ENCODE measurements around the gene SHANK3. TPM values are rescaled to one million over a fixed set of nuclear protein-coding genes. Genes with fewer than 3 reads are reported as not detected.
A peak's percentile ranks its signal among the peaks of the same experiment; 100 is the strongest.

Gene SHANK3
- total and polyA plus RNA-seq, 8 donors: 17.2 to 42.9 (median 23.5) TPM

GRCh38 chr22:50673231-50674129, 857 bp downstream of the SHANK3 start:
- peaks cover 8 to 60% of the 10 kb centered on the region in 2 donors for H3K27me3 ChIP-seq
- ATAC-seq: no peak
- no peaks in the 10 kb centered on the region for H3K9me3 ChIP-seq

GRCh38 chr22:50674130-50674500, 1.5 kb downstream of the SHANK3 start:
- Histone ChIP-seq H3K27ac (no peak overlapping the region), H3K4me1 (peaks cover 7 to 11% of the 10 kb centered on the region in 2 donors), H3K27me3 (peaks cover 8 to 59% of the 10 kb centered on the region in 2 donors), H3K4me3 (peak overlapping the region; percentile 22 to 48), H3K9me3 (no peaks in the 10 kb centered on the region), H3K36me3 (peaks cover 0 to 7% of the 10 kb centered on the region in 2 donors)
- DNase-seq: peak in 1 of 4 donors; percentile 69
- TF ChIP-seq CTCF (IDR thresholded peaks at IDR 0.05): no peak
- intact Hi-C loops (cut with DNase I): no loop called here
- no peak for ATAC-seq

More at GRCh38 chr22:50673231-50674129, 857 bp downstream of the SHANK3 start:
- H3K27ac ChIP-seq: peak overlapping the region; percentile 48 to 73
- peak in 2 of 4 donors; percentile 39 to 61 for DNase-seq
- H3K4me3 ChIP-seq: peak overlapping the region; percentile 22 to 48
- intact Hi-C loops (cut with DNase I): no loop called here
- TF ChIP-seq CTCF (IDR thresholded peaks at IDR 0.05): no peak
- H3K36me3 ChIP-seq: peaks cover 0 to 7% of the 10 kb centered on the region in 2 donors
- peaks cover 7 to 11% of the 10 kb centered on the region in 2 donors for H3K4me1 ChIP-seq

DNA sequence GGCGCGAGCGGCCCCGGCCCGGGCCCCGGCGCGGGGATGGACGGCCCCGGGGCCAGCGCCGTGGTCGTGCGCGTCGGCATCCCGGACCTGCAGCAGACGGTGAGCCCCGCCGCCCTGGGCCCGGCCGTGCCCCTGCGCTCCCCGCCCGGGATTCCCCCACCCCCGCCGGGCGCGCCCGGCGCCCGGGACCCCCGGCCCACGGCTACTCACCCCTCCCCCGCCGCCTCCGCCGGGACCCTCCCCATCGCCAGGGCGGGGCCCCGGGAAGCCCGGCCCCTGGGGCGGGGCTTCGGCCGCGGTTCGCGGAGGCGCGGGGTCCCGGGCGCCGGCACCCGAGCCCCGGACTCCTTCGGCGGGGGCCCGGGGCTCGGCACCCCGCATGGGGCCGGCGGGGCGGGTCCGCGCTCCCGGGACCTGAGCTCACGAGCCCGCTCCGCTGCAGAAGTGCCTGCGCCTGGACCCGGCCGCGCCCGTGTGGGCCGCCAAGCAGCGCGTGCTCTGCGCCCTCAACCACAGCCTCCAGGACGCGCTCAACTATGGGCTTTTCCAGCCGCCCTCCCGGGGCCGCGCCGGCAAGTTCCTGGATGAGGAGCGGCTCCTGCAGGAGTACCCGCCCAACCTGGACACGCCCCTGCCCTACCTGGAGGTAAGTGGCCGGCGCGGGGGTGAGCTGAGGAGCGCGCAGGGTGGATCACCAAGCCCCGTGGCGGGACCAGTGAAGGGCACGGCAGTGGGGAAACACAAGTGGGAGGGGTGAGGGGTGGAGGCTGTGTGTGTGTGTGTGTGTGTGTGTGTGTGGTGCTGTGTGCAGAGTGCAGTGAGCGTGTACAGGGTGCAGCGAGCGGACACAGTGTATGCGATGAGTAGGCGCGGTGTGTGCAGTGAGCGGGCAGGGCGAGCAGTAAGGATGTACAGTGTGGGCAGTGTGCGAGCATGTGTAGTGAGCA, 2.3 kb downstream of the SHANK3 start:
- Histone ChIP-seq H3K27me3 (peaks cover 8 to 56% of the 10 kb centered on the region in 2 donors), H3K27ac (peak overlapping the region in 1 of 2 donors; percentile 45), H3K4me3 (peak overlapping the region; percentile 32 to 54), H3K9me3 (no peaks in the 10 kb centered on the region), H3K36me3 (peaks cover 0 to 7% of the 10 kb centered on the region in 2 donors), H3K4me1 (peaks cover 7 to 11% of the 10 kb centered on the region in 2 donors)
- ATAC-seq (peak; percentile 86), DNase-seq (peak in 3 of 4 donors; percentile 56 to 90 (median 75))
- TF ChIP-seq CTCF (IDR thresholded peaks at IDR 0.05): no peak
- intact Hi-C loops (cut with DNase I): no loop called here

DNA sequence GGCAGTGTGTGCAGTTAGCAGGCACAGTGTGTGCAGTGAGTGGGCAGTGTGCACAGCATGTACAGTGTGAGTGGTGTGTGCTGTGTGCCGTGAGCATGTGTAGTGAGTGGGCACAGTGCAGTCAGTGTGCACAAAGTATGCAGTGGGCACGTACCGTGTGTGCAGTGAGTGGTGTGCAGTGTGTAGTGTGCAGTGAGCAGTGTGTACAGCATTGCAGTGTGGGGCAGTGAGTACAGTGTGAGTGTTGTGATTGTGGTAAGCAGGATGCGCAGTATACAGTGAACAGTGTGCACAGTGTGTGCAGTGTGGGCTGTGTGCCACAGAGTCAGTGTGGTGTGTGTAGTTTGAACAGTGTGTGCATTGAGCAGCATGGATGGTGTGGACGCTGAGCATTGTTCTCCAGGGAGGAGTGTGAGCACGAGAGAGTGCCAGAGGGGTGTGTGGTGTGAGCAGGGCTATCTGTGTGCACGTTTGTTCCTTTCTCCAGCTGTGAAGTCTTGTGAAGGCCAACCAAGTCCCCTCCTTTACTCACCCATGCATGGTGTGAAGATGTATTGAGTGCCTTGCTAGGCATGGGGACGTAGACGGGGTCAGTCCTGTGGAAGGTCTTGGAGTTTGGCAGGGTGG, 3.0 kb downstream of the SHANK3 start:
- H3K9me3 ChIP-seq: no peaks in the 10 kb centered on the region
- no peak for TF ChIP-seq CTCF (IDR thresholded peaks at IDR 0.05)
- peaks cover 8 to 55% of the 10 kb centered on the region in 2 donors for H3K27me3 ChIP-seq
- DNase-seq (no peak), ATAC-seq (no peak)
- H3K36me3 ChIP-seq: peaks cover 0 to 7% of the 10 kb centered on the region in 2 donors
- H3K4me3 ChIP-seq: peak overlapping the region; percentile 32 to 54
- intact Hi-C loops (cut with DNase I): no loop called here
- peaks cover 7 to 11% of the 10 kb centered on the region in 2 donors for H3K4me1 ChIP-seq
- H3K27ac ChIP-seq: no peak overlapping the region
